Neural cell (in vitro differentiated cells): ENCODE data around the gene GAS2L3. TPM values are rescaled to one million over a fixed set of nuclear protein-coding genes. Genes with fewer than 3 reads are reported as not detected.

Experiments used
- H2AFZ ChIP-seq: fragments of 200-600, 300-800 bp; sonication (generic), shearing (Covaris generic); 2 replicates; pipeline ENCODE4 v1.6.0; 2014; ENCODE audit warnings: low read depth, mild to moderate bottlenecking, antibody characterized with exemption, low read length, moderate library complexity
- H3F3A ChIP-seq: fragments of 200-600 bp; shearing (Covaris generic); 2 replicates; pipeline ENCODE4 v1.6.1; 2016; ENCODE audit warnings: mild to moderate bottlenecking, moderate library complexity, mixed read lengths, antibody characterized with exemption, low read length; ENCODE audit not compliant: insufficient read depth, poor library complexity, severe bottlenecking
- H3K27ac ChIP-seq: fragments of 200-600, 300-800 bp; sonication (generic), shearing (Covaris generic); 2 replicates; pipeline ENCODE4 v1.5.1; 2014; ENCODE audit warnings: mild to moderate bottlenecking, low read length, moderate library complexity
- H3K27me3 ChIP-seq: fragments of 300-800, 200-600 bp; sonication (generic), shearing (Covaris generic); 2 replicates; pipeline ENCODE4 v1.6.0; 2014; ENCODE audit warnings: mild to moderate bottlenecking, low read depth, low read length, moderate library complexity; ENCODE audit not compliant: insufficient read depth
- H3K36me3 ChIP-seq: fragments of 300-800, 200-600 bp; sonication (generic), shearing (Covaris generic); 2 replicates; pipeline ENCODE4 v1.5.1; 2014; ENCODE audit warnings: mild to moderate bottlenecking, antibody characterized with exemption, low read length, moderate library complexity; ENCODE audit not compliant: insufficient read depth
- H3K4me2 ChIP-seq: fragments of 300-800, 200-600 bp; sonication (generic), shearing (Covaris generic); 2 replicates; pipeline ENCODE4 v1.6.0; 2014; ENCODE audit warnings: mild to moderate bottlenecking, low read length
- H3K4me3 ChIP-seq: fragments of 300-800, 200-600 bp; sonication (generic), shearing (Covaris generic); 2 replicates; pipeline ENCODE4 v1.5.1; 2014; ENCODE audit warnings: mild to moderate bottlenecking, low read length, moderate library complexity
- H3K79me2 ChIP-seq: fragments of 200-600 bp; shearing (Covaris generic); replicated peaks from 2 replicates; pipeline ENCODE4 v1.6.0; 2014; ENCODE audit warnings: mild to moderate bottlenecking, low read length, moderate library complexity; ENCODE audit not compliant: insufficient read depth
- H3K9ac ChIP-seq: fragments of 300-800, 200-600 bp; sonication (generic), shearing (Covaris generic); 2 replicates; pipeline ENCODE4 v1.6.1; 2016; ENCODE audit warnings: mild to moderate bottlenecking, low read length, mixed read lengths
- H3K9me2 ChIP-seq: fragments of 200-600 bp; shearing (Covaris generic); 2 replicates; pipeline ENCODE4 v1.6.1; 2016; ENCODE audit warnings: mild to moderate bottlenecking, low read length, mixed read lengths; ENCODE audit not compliant: insufficient read depth
- H3K9me3 ChIP-seq: fragments of 200-600, 300-800 bp; sonication (generic), shearing (Covaris generic); 2 replicates; pipeline ENCODE4 v1.6.1; 2016; ENCODE audit warnings: mild to moderate bottlenecking, mixed run types, low read length, moderate library complexity, mixed read lengths
- H4K20me1 ChIP-seq: fragments of 200-600 bp; shearing (Covaris generic); 2 replicates; pipeline ENCODE4 v1.6.1; 2016; ENCODE audit warnings: mild to moderate bottlenecking, mixed run types; ENCODE audit not compliant: insufficient read depth
- EP300 ChIP-seq: fragments of 450-650 bp; conservative IDR thresholded peaks from 2 replicates; pipeline ENCODE4 v1.6.1; 2014; ENCODE audit warnings: antibody characterized with exemption, mild to moderate bottlenecking, moderate library complexity; ENCODE audit not compliant: poor library complexity, severe bottlenecking
- EZH2 ChIP-seq: fragments of 200-600, 300-800 bp; shearing (Covaris generic), sonication (generic); IDR thresholded peaks from 2 replicates; pipeline ENCODE4 v1.6.1; 2014; ENCODE audit warnings: antibody characterized with exemption, low read length, borderline replicate concordance, mild to moderate bottlenecking; ENCODE audit not compliant: insufficient read depth, poor library complexity, severe bottlenecking
- MXI1 ChIP-seq: fragments of 450-650 bp; conservative IDR thresholded peaks from 2 replicates; pipeline ENCODE4 v1.6.1; 2014; ENCODE audit warnings: antibody characterized with exemption, mild to moderate bottlenecking; ENCODE audit not compliant: poor library complexity, severe bottlenecking
- POLR2AphosphoS5 ChIP-seq: IDR thresholded peaks from 2 replicates; pipeline ENCODE4 v1.6.1; 2012
- RAD21 ChIP-seq: fragments of 450-650 bp; conservative IDR thresholded peaks from 2 replicates; pipeline ENCODE4 v1.6.1; 2014; ENCODE audit warnings: antibody characterized with exemption, mild to moderate bottlenecking, moderate library complexity
- SMC3 ChIP-seq: fragments of 450-650 bp; conservative IDR thresholded peaks from 2 replicates; pipeline ENCODE4 v1.6.1; 2014; ENCODE audit warnings: antibody characterized with exemption, mild to moderate bottlenecking, moderate library complexity; ENCODE audit not compliant: poor library complexity
- TAF1 ChIP-seq: IDR thresholded peaks from 2 replicates; pipeline ENCODE4 v1.6.1; 2012; ENCODE audit warnings: low read depth
- polyA plus RNA-seq: library from polyadenylated mRNA; depleted of rRNA; stranded (reverse); fragments of >200 nt; gene quantifications from 2 replicates; pipeline ENCODE4 v1.2.3, GENCODE V29; 2014
- TF ChIP-seq, protein P1 (sequence below): fragments of 450-650 bp; IDR thresholded peaks from 2 replicates; pipeline ENCODE4 v1.5.1; 2014; ENCODE audit warnings: antibody characterized with exemption, mild to moderate bottlenecking, moderate library complexity; ENCODE audit not compliant: poor library complexity, severe bottlenecking
- TF ChIP-seq, protein P2 (sequence below): IDR thresholded peaks from 2 replicates; pipeline ENCODE4 v1.6.1; 2012; ENCODE audit warnings: borderline replicate concordance

The GAS2L3 gene
- polyA plus RNA-seq, 1 donor from 2014 or later: 0.67 TPM

GRCh38 chr12:100669922-100670321 is 96.4 kb downstream of the GAS2L3 start:
- Histone ChIP-seq H2AFZ (no peak overlapping the region), H3K27me3 (no peaks in the 10 kb centered on the region), H3F3A (no peaks in the 10 kb centered on the region), H3K36me3 (no peaks in the 10 kb centered on the region), H3K4me3 (no peak overlapping the region), H3K9ac (no peak overlapping the region), H3K27ac (no peak overlapping the region), H3K9me3 (no peaks in the 10 kb centered on the region), H4K20me1 (no peaks in the 10 kb centered on the region), H3K9me2 (no peaks in the 10 kb centered on the region), H3K4me2 (no peak overlapping the region), H3K79me2 (no peaks in the 10 kb centered on the region)
- no peak for TF ChIP-seq EP300
- no peak for TF ChIP-seq MXI1
- no peak for TF ChIP-seq RAD21
- TF ChIP-seq SMC3: no peak
- TF ChIP-seq, protein P1, sequence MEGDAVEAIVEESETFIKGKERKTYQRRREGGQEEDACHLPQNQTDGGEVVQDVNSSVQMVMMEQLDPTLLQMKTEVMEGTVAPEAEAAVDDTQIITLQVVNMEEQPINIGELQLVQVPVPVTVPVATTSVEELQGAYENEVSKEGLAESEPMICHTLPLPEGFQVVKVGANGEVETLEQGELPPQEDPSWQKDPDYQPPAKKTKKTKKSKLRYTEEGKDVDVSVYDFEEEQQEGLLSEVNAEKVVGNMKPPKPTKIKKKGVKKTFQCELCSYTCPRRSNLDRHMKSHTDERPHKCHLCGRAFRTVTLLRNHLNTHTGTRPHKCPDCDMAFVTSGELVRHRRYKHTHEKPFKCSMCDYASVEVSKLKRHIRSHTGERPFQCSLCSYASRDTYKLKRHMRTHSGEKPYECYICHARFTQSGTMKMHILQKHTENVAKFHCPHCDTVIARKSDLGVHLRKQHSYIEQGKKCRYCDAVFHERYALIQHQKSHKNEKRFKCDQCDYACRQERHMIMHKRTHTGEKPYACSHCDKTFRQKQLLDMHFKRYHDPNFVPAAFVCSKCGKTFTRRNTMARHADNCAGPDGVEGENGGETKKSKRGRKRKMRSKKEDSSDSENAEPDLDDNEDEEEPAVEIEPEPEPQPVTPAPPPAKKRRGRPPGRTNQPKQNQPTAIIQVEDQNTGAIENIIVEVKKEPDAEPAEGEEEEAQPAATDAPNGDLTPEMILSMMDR: no peak
- no peak for TF ChIP-seq EZH2
- no peak for TF ChIP-seq POLR2AphosphoS5
- no peak for TF ChIP-seq TAF1
- TF ChIP-seq, protein P2, sequence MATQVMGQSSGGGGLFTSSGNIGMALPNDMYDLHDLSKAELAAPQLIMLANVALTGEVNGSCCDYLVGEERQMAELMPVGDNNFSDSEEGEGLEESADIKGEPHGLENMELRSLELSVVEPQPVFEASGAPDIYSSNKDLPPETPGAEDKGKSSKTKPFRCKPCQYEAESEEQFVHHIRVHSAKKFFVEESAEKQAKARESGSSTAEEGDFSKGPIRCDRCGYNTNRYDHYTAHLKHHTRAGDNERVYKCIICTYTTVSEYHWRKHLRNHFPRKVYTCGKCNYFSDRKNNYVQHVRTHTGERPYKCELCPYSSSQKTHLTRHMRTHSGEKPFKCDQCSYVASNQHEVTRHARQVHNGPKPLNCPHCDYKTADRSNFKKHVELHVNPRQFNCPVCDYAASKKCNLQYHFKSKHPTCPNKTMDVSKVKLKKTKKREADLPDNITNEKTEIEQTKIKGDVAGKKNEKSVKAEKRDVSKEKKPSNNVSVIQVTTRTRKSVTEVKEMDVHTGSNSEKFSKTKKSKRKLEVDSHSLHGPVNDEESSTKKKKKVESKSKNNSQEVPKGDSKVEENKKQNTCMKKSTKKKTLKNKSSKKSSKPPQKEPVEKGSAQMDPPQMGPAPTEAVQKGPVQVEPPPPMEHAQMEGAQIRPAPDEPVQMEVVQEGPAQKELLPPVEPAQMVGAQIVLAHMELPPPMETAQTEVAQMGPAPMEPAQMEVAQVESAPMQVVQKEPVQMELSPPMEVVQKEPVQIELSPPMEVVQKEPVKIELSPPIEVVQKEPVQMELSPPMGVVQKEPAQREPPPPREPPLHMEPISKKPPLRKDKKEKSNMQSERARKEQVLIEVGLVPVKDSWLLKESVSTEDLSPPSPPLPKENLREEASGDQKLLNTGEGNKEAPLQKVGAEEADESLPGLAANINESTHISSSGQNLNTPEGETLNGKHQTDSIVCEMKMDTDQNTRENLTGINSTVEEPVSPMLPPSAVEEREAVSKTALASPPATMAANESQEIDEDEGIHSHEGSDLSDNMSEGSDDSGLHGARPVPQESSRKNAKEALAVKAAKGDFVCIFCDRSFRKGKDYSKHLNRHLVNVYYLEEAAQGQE: no peak

GRCh38 chr12:100671396-100672074 is 98.1 kb downstream of the GAS2L3 start:
- Histone ChIP-seq H2AFZ (no peak overlapping the region), H4K20me1 (no peaks in the 10 kb centered on the region)

More at GRCh38 chr12:100671396-100672074, 98.1 kb downstream of the GAS2L3 start:
- Histone ChIP-seq H3F3A (no peaks in the 10 kb centered on the region), H3K9ac (no peak overlapping the region), H3K9me3 (no peaks in the 10 kb centered on the region), H3K4me2 (no peak overlapping the region), H3K27me3 (no peaks in the 10 kb centered on the region), H3K4me3 (no peak overlapping the region), H3K9me2 (no peaks in the 10 kb centered on the region), H3K79me2 (no peaks in the 10 kb centered on the region), H3K27ac (no peak overlapping the region), H3K36me3 (no peaks in the 10 kb centered on the region)
- no peak for TF ChIP-seq TAF1
- TF ChIP-seq, protein P1: no peak
- TF ChIP-seq POLR2AphosphoS5: no peak
- TF ChIP-seq SMC3: no peak
- TF ChIP-seq EP300: no peak
- TF ChIP-seq EZH2: no peak
- no peak for TF ChIP-seq RAD21
- no peak for TF ChIP-seq MXI1
- TF ChIP-seq, protein P2: no peak
